ENCODE results near the gene EHD4. TPM values are rescaled to one million over a fixed set of nuclear protein-coding genes. Genes with fewer than 3 reads are reported as not detected.

The EHD4 gene
- total and polyA plus RNA-seq, 2 donors (not counting 3 experiments of a cell fraction or from before 2014, with no cell fraction given) = 96.7 to 128 TPM

- Histone ChIP-seq H3K9me3 (replicated peaks; ENCODE audit: control insufficient read depth, insufficient read depth, low read length) (no peaks in the 10 kb centered on the region), H3K9ac (replicated peaks; ENCODE audit: extremely low read depth, insufficient read depth, low read length) (no peak overlapping the region), H3K4me3 (replicated peaks in 1 of 3; ENCODE audit: insufficient read depth in 1 of 3, low read depth in 1 of 3, low read length in 3 of 3) (no peak overlapping the region), H3K4me2 (ENCODE audit: insufficient read depth, low read length) (no peak overlapping the region), H3K4me1 (ENCODE audit: control insufficient read depth, extremely low read depth, insufficient read depth, low read length) (no peaks in the 10 kb centered on the region), H4K20me1 (replicated peaks; ENCODE audit: control insufficient read depth, extremely low read depth, insufficient read depth, low read length) (no peaks in the 10 kb centered on the region), H3K36me3 (ENCODE audit: control insufficient read depth in 2 of 2, extremely low read depth in 1 of 2, insufficient read depth in 2 of 2, low read length in 2 of 2) (peaks cover 5 to 26% of the 10 kb centered on the region in 2 experiments), H2AFZ (ENCODE audit: low read depth, low read length) (no peak overlapping the region), H3K27me3 (ENCODE audit: control insufficient read depth in 2 of 2, insufficient read depth in 2 of 2, low read length in 2 of 2) (no peaks in the 10 kb centered on the region), H3K9me1 (replicated peaks; ENCODE audit: control insufficient read depth, extremely low read depth, insufficient read depth, low read length) (no peaks in the 10 kb centered on the region), H3K27ac (ENCODE audit: insufficient read depth, low read depth, low read length) (no peak overlapping the region), H3K79me2 (ENCODE audit: control insufficient read depth, insufficient read depth, low read length) (no peaks in the 10 kb centered on the region)
- FAIRE-seq = no peak
- no TSS peak for BruUV-seq (replicated peaks)
- POLR2A ChIA-PET = no interaction called here
- CTCF ChIA-PET = no interaction called here
- TF ChIP-seq MAX (IDR thresholded peaks at IDR 0.05; ENCODE audit: insufficient read depth, insufficient read length) (no peak), POLR2AphosphoS5 (IDR thresholded peaks at IDR 0.05; ENCODE audit: insufficient read depth, low read depth, low read length) (no peak), GATA2 (IDR thresholded peaks at IDR 0.05; ENCODE audit: insufficient read depth, insufficient read length, low read depth, low read length) (no peak), MYC (IDR thresholded peaks at IDR 0.05; ENCODE audit: low read depth, low read length) (no peak), POLR2A (IDR thresholded peaks at IDR 0.05; ENCODE audit: low read depth, low read length) (no peak), FOS (IDR thresholded peaks at IDR 0.05; ENCODE audit: borderline replicate concordance, insufficient read depth, low read length) (no peak), JUN (IDR thresholded peaks at IDR 0.05; ENCODE audit: borderline replicate concordance, insufficient read depth, insufficient read length, low read depth) (no peak)
- dilution Hi-C loops (cut with MboI; ENCODE audit: extremely low pct_ligation_motif_present, low sequenced_read_pairs) (no loop called here), intact Hi-C loops (cut with micrococcal nuclease) (no loop called here)
- no peak for DNase-seq (ENCODE audit: low read depth, low spot score)
These were observed 84.5 kb downstream of the EHD4 start for GRCh38 chr15:41887893-41888292.

GRCh38 chr15:41887161-41887560 lies 85.2 kb downstream of the EHD4 start:
- Histone ChIP-seq H3K4me3 (replicated peaks in 1 of 3; ENCODE audit: insufficient read depth in 1 of 3, low read depth in 1 of 3, low read length in 3 of 3) (no peak overlapping the region), H3K36me3 (ENCODE audit: control insufficient read depth in 2 of 2, extremely low read depth in 1 of 2, insufficient read depth in 2 of 2, low read length in 2 of 2) (peaks cover 5 to 28% of the 10 kb centered on the region in 2 experiments), H3K4me2 (ENCODE audit: insufficient read depth, low read length) (no peak overlapping the region), H3K9me1 (replicated peaks; ENCODE audit: control insufficient read depth, extremely low read depth, insufficient read depth, low read length) (no peaks in the 10 kb centered on the region), H3K4me1 (ENCODE audit: control insufficient read depth, extremely low read depth, insufficient read depth, low read length) (no peaks in the 10 kb centered on the region), H3K27me3 (ENCODE audit: control insufficient read depth in 2 of 2, insufficient read depth in 2 of 2, low read length in 2 of 2) (no peaks in the 10 kb centered on the region), H2AFZ (ENCODE audit: low read depth, low read length) (no peak overlapping the region), H4K20me1 (replicated peaks; ENCODE audit: control insufficient read depth, extremely low read depth, insufficient read depth, low read length) (no peaks in the 10 kb centered on the region), H3K9ac (replicated peaks; ENCODE audit: extremely low read depth, insufficient read depth, low read length) (no peak overlapping the region), H3K9me3 (replicated peaks; ENCODE audit: control insufficient read depth, insufficient read depth, low read length) (no peaks in the 10 kb centered on the region), H3K79me2 (ENCODE audit: control insufficient read depth, insufficient read depth, low read length) (no peaks in the 10 kb centered on the region), H3K27ac (ENCODE audit: insufficient read depth, low read depth, low read length) (no peak overlapping the region)
- FAIRE-seq (no peak), DNase-seq (ENCODE audit: low read depth, low spot score) (no peak)
- dilution Hi-C loops (cut with MboI; ENCODE audit: extremely low pct_ligation_motif_present, low sequenced_read_pairs) = no loop called here
- no peak for TF ChIP-seq GATA2 (IDR thresholded peaks at IDR 0.05; ENCODE audit: insufficient read depth, insufficient read length, low read depth, low read length)
- TF ChIP-seq EZH2 (IDR thresholded peaks at IDR 0.05; ENCODE audit: borderline replicate concordance, low read depth, low read length, severe bottlenecking) = no peak
- no peak for TF ChIP-seq CTCF (IDR thresholded peaks at IDR 0.05; ENCODE audit: extremely low read depth in 1 of 2, insufficient read depth in 1 of 2, low read depth in 1 of 2, low read length in 2 of 2)
- no peak for TF ChIP-seq MYC (IDR thresholded peaks at IDR 0.05; ENCODE audit: low read depth, low read length)
- TF ChIP-seq POLR2A (IDR thresholded peaks at IDR 0.05; ENCODE audit: low read depth, low read length) = no peak
- TF ChIP-seq FOS (IDR thresholded peaks at IDR 0.05; ENCODE audit: borderline replicate concordance, insufficient read depth, low read length) = no peak
- no peak for TF ChIP-seq JUN (IDR thresholded peaks at IDR 0.05; ENCODE audit: borderline replicate concordance, insufficient read depth, insufficient read length, low read depth)
- TF ChIP-seq MAX (IDR thresholded peaks at IDR 0.05; ENCODE audit: insufficient read depth, insufficient read length) = no peak
- no peak for TF ChIP-seq POLR2AphosphoS5 (IDR thresholded peaks at IDR 0.05; ENCODE audit: insufficient read depth, low read depth, low read length)
- no TSS peak for BruUV-seq (replicated peaks)
- ChIA-PET CTCF (interaction anchor here (1.0 to 2.8 kb wide), 2 partner anchors 18 to 75 kb away, joined by 3 to 9 read pairs; no protein-coding TSS in a partner anchor), POLR2A (no interaction called here)
- intact Hi-C loops (cut with micrococcal nuclease) = no loop called here
